Effector CD4-positive, alpha-beta T cell (primary cell): ENCODE data around the gene FBXL20.
"Not testable (repeated sequence)": the region's sequence is repeated elsewhere in the genome, so short reads cannot be mapped to it uniquely, and the experiment has no call there.

Experiments used
- DNase-seq: peaks from one replicate; pipeline ENCODE4 v3.0.0-alpha.2; 2020

Gene FBXL20

GRCh38 chr17:39380144-39380543 is 21.3 kb downstream of the FBXL20 start:
- DNase-seq: no peak

- no peak for DNase-seq
Observed at GRCh38 chr17:39376434-39376833, 25.0 kb downstream of the FBXL20 start.

GRCh38 chr17:39367805-39368204 is 33.6 kb downstream of the FBXL20 start:
- DNase-seq: not testable (repeated sequence)

- DNase-seq: no peak
Observed at GRCh38 chr17:39365872-39366271, 35.6 kb downstream of the FBXL20 start.

- no peak for DNase-seq
Observed at GRCh38 chr17:39365242-39365641, 36.2 kb downstream of the FBXL20 start.

GRCh38 chr17:39364236-39365025 is 37.0 kb downstream of the FBXL20 start:
- no peak for DNase-seq

- DNase-seq: no peak
Observed at GRCh38 chr17:39361064-39361463, 40.4 kb downstream of the FBXL20 start.

- no peak for DNase-seq
Observed at GRCh38 chr17:39360537-39360936, 40.9 kb downstream of the FBXL20 start.

- DNase-seq: no peak
Observed at GRCh38 chr17:39359994-39360393, 41.4 kb downstream of the FBXL20 start.

DNA sequence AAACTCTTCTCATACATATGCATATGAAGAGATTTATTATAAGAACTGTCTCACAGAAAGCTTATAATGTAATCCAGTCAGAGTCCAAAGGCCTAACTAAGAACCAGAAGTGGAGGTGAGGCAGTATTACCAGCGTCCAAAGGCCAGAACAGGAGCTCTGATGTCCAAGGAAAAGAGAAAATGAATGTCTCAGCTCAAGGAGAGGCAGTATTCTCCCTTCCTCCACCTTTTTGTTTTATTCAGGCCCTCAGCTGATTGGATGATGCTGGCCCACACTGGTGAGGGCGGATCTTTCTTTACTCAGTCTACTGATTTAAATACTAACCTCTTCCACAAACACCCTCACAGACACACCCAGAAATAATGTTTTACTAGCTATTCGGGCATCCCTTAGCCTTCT is 43.4 kb downstream of the FBXL20 start:
- no peak for DNase-seq

DNA sequence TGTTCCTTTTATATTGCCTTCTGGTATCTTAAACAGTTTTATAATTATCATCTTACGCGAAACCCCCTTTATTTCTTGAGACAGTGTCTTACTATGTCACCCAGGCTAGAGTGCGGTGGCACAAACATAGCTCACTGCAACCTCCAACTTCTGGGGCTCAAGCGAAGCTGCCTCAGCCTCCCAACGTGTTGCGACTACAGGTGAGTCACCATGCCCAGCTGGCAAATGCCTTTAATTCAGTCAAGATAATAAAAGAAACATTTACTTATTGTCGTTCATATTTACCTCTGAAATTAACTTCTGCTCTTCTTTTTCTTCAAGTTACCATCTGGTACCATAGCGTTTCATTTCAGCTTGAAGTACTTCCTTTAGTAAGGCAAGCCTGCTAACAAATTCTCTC is 43.9 kb downstream of the FBXL20 start:
- no peak for DNase-seq

- DNase-seq: no peak
Observed at GRCh38 chr17:39352986-39353385, 48.4 kb downstream of the FBXL20 start.

DNA sequence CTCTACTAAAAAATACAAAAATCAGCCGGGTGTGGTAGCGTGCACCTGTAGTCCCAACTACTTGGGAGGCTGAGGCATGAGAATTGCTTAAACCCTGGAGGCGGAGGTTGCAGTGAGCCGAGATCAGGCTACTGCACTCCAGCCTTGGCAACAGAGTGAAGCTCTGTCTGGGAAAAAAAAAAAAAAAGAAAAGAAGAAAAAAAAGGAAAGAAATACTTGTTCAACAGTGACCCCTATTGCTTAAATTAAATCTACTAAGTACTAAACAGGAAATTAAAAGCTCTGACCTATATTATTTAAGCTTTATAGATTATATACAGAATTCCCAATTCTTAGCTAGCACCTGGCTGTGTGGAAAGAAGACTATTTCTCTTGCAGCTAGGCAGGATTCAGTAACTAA is 48.9 kb downstream of the FBXL20 start:
- no peak for DNase-seq

DNA sequence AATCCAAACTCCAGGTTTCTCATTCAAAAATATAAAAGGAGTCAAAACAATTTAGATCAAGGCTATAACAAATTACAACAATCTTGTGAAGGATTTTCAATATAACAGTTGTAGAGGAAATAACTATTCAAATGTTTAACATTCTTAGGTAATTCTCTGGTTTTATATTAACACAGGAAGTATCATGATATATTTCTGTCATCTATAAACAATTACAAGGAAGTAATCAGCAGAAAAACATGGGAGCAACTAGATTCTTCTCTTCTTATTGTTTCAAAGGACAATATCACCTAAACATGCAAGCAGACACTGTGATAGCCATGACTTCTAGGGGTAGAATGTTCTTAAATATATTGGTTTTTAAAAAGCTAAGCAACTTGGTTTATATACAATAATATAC is 49.9 kb downstream of the FBXL20 start:
- DNase-seq: no peak

- no peak for DNase-seq
Observed at GRCh38 chr17:39349246-39349645, 52.2 kb downstream of the FBXL20 start.

DNA sequence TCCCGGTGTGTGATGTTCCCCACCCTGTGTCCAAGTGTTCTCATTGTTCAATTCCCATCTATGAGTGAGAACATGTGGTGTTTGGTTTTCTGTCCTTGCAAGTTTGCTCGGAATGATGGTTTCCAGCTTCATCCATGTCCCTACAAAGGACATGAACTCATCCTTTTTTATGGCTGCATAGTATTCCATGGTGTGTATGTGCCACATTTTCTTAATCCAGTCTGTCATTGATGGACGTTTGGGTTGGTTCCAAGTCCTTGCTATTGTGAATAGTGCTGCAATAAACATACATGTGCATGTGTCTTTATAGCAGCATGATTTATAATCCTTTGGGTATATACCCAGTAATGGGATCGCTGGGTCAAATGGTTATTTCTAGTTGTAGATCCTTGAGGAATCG is 54.6 kb downstream of the FBXL20 start:
- DNase-seq: not testable (repeated sequence)

- no peak for DNase-seq
Observed at GRCh38 chr17:39341541-39341940, 59.9 kb downstream of the FBXL20 start.

GRCh38 chr17:39340731-39341130 is 60.7 kb downstream of the FBXL20 start:
- no peak for DNase-seq

- no peak for DNase-seq
Observed at GRCh38 chr17:39339272-39339671, 62.2 kb downstream of the FBXL20 start.

- DNase-seq: not testable (repeated sequence)
Observed at GRCh38 chr17:39337649-39338048, 63.8 kb downstream of the FBXL20 start.

- no peak for DNase-seq
Observed at GRCh38 chr17:39335704-39336223, 65.7 kb downstream of the FBXL20 start.

DNA sequence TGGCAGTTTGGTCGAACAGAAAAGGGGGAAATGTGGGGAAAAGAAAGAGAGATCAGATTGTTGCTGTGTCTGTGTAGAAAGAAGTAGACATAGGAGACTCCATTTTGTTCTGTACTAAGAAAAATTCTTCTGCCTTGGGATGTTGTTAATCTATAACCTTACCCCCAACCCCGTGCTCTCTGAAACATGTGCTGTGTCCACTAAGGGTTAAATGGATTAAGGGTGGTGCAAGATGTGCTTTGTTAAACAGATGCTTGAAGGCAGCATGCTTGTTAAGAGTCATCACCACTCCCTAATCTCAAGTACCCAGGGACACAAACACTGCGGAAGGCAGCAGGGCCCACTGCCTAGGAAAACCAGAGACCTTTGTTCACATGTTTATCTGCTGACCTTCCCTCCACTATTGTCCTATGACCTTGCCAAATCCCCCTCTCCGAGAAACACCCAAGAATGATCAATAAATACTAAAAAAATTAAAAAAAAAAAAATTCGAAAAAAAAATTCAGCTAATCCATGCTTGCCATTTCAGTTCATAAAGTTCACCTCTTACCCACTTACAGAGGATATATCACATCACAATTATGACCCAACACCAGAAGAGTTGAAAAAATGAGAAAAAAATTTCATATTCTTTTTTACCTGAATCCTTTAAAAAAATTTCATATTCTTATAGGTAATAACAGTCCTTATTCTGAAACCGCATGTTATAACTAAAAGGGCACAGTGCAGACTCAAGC is 67.2 kb downstream of the FBXL20 start:
- DNase-seq: not testable (repeated sequence)

- no peak for DNase-seq
Observed at GRCh38 chr17:39332092-39332491, 69.3 kb downstream of the FBXL20 start.

GRCh38 chr17:39328815-39329214 is 72.6 kb downstream of the FBXL20 start:
- no peak for DNase-seq
